GM19025 (cell line): ENCODE results near the gene CFAP65.

Source experiments
- ATAC-seq: cut with Tn5 transposase; IDR thresholded peaks from one replicate; pipeline ENCODE4 v1.9.1; 2021; ENCODE audit warnings: mild to moderate bottlenecking, low read depth, moderate library complexity; ENCODE audit not compliant: unreplicated experiment

CFAP65 gene

GRCh38 chr2:218953366-218953954 lies 87.9 kb downstream of the CFAP65 start:
- ATAC-seq = no peak
